SU-DHL-6 (cell line): ENCODE measurements around the gene EPB41L4A.

ENCODE experiments used
- H2AFZ ChIP-seq: fragments of 200-600 bp; sonication (generic); 2 replicates; pipeline ENCODE4 v1.6.1; 2014; ENCODE audit warnings: low read depth, mild to moderate bottlenecking, moderate library complexity, mixed read lengths, antibody characterized with exemption, low read length; ENCODE audit not compliant: severe bottlenecking
- H3F3A ChIP-seq: fragments of 200-600 bp; shearing (Covaris generic); 2 replicates; pipeline ENCODE4 v1.6.0; 2016; ENCODE audit warnings: antibody characterized with exemption, mild to moderate bottlenecking; ENCODE audit not compliant: insufficient read depth
- H3K27ac ChIP-seq: fragments of 200-600 bp; sonication (generic); 2 replicates; pipeline ENCODE4 v1.5.1; 2016; ENCODE audit warnings: low read depth, mild to moderate bottlenecking, low read length, moderate library complexity, mixed read lengths
- H3K27me3 ChIP-seq: fragments of 200-600 bp; sonication (generic), shearing (Covaris generic); 2 replicates; pipeline ENCODE4 v1.6.0; 2014; ENCODE audit warnings: mild to moderate bottlenecking, low read length
- H3K36me3 ChIP-seq: fragments of 200-600 bp; sonication (generic); 2 replicates; pipeline ENCODE4 v1.6.1; 2014; ENCODE audit warnings: mild to moderate bottlenecking, low read length, mixed read lengths
- H3K4me2 ChIP-seq: fragments of 300-600, 200-600 bp; shearing (Covaris generic), sonication (generic); 2 replicates; pipeline ENCODE4 v1.6.0; 2014; ENCODE audit warnings: low read length, low read depth, mild to moderate bottlenecking; ENCODE audit not compliant: poor library complexity, severe bottlenecking
- H3K4me3 ChIP-seq: fragments of 200-600 bp; sonication (generic); 2 replicates; pipeline ENCODE4 v1.5.1; 2014; ENCODE audit warnings: antibody characterized with exemption, low read length, mild to moderate bottlenecking, mixed read lengths; ENCODE audit not compliant: insufficient read depth, poor library complexity, severe bottlenecking
- H3K79me2 ChIP-seq: fragments of 200-600 bp; sonication (generic); 2 replicates; pipeline ENCODE4 v1.6.1; 2014; ENCODE audit warnings: mild to moderate bottlenecking, low read length, moderate library complexity; ENCODE audit not compliant: insufficient read depth
- H3K9ac ChIP-seq: fragments of 200-600 bp; sonication (generic); 2 replicates; pipeline ENCODE4 v1.7.0; 2014; ENCODE audit warnings: mild to moderate bottlenecking, low read length
- H3K9me2 ChIP-seq: fragments of 200-600 bp; sonication (generic); replicated peaks from 2 replicates; pipeline ENCODE4 v1.6.1; 2014; ENCODE audit warnings: low read length; ENCODE audit not compliant: insufficient read depth
- H3K9me3 ChIP-seq: fragments of 200-600 bp; sonication (generic); 2 replicates; pipeline ENCODE4 v1.6.1; 2014; ENCODE audit warnings: low read length, mixed read lengths; ENCODE audit not compliant: insufficient read depth
- H4K20me1 ChIP-seq: fragments of 200-600 bp; sonication (generic); 2 replicates; pipeline ENCODE4 v1.6.1; 2014; ENCODE audit warnings: low read depth, mild to moderate bottlenecking, antibody characterized with exemption, low read length, moderate library complexity, mixed read lengths
- CTCF ChIP-seq: fragments of 200-600 bp; sonication (generic); IDR thresholded peaks from one replicate; pipeline ENCODE4 v1.5.1; 2017; ENCODE audit warnings: antibody characterized with exemption, mild to moderate bottlenecking, low read length, moderate library complexity; ENCODE audit not compliant: insufficient read depth, poor library complexity, severe bottlenecking
- EZH2phosphoT487 ChIP-seq: fragments of 200-600 bp; sonication (generic), shearing (Covaris generic); conservative IDR thresholded peaks from 2 replicates; pipeline ENCODE4 v1.6.1; 2018; ENCODE audit warnings: mild to moderate bottlenecking, antibody characterized with exemption, low read length, moderate library complexity, mixed read lengths

Gene EPB41L4A

GRCh38 chr5:112317866-112318265 lies 101.2 kb downstream of the EPB41L4A start:
- no peaks in the 10 kb centered on the region for H3K79me2 ChIP-seq
- no peaks in the 10 kb centered on the region; the same call in 1 of the 2 replicates for H3K27me3 ChIP-seq
- no peak overlapping the region for H3K4me2 ChIP-seq
- no peaks in the 10 kb centered on the region for H3K9me2 ChIP-seq
- no peak overlapping the region for H3K9ac ChIP-seq
- no peak overlapping the region for H3K27ac ChIP-seq
- H3F3A ChIP-seq: no peaks in the 10 kb centered on the region
- no peak overlapping the region for H2AFZ ChIP-seq
- H3K4me3 ChIP-seq: no peak overlapping the region
- TF ChIP-seq EZH2phosphoT487: no peak
- no peak for TF ChIP-seq CTCF
- no peaks in the 10 kb centered on the region for H4K20me1 ChIP-seq
- no peaks in the 10 kb centered on the region for H3K36me3 ChIP-seq
- no peaks in the 10 kb centered on the region for H3K9me3 ChIP-seq

- no peak overlapping the region for H3K4me2 ChIP-seq
- no peaks in the 10 kb centered on the region; the same call in 1 of the 2 replicates for H3K27me3 ChIP-seq
Measured at GRCh38 chr5:112316731-112317130, 102.3 kb downstream of the EPB41L4A start.

GRCh38 chr5:112316006-112316405 lies 103.1 kb downstream of the EPB41L4A start:
- no peaks in the 10 kb centered on the region for H3K9me3 ChIP-seq
- no peaks in the 10 kb centered on the region; the same call in 1 of the 2 replicates for H3K27me3 ChIP-seq
- no peak overlapping the region for H3K9ac ChIP-seq

More at GRCh38 chr5:112316731-112317130, 102.3 kb downstream of the EPB41L4A start:
- Histone ChIP-seq H3K79me2 (no peaks in the 10 kb centered on the region), H3F3A (no peaks in the 10 kb centered on the region), H3K9ac (no peak overlapping the region), H3K36me3 (no peaks in the 10 kb centered on the region), H3K4me3 (no peak overlapping the region), H3K9me3 (no peaks in the 10 kb centered on the region), H2AFZ (no peak overlapping the region), H4K20me1 (no peaks in the 10 kb centered on the region), H3K9me2 (no peaks in the 10 kb centered on the region), H3K27ac (no peak overlapping the region)
- no peak for TF ChIP-seq EZH2phosphoT487
- no peak for TF ChIP-seq CTCF

More at GRCh38 chr5:112316006-112316405, 103.1 kb downstream of the EPB41L4A start:
- no peak for TF ChIP-seq EZH2phosphoT487
- no peak for TF ChIP-seq CTCF
- Histone ChIP-seq H3K79me2 (no peaks in the 10 kb centered on the region), H4K20me1 (no peaks in the 10 kb centered on the region), H3K36me3 (no peaks in the 10 kb centered on the region), H3K9me2 (no peaks in the 10 kb centered on the region), H3K4me2 (no peak overlapping the region), H3K27ac (no peak overlapping the region), H2AFZ (no peak overlapping the region), H3K4me3 (no peak overlapping the region), H3F3A (no peaks in the 10 kb centered on the region)
